Superior temporal gyrus (tissue), 1 donor: ENCODE results near the gene MYBBP1A.
A peak's percentile ranks its signal among the peaks of the same experiment; 100 is the strongest.

Source experiments
- DNase-seq: peaks from one replicate; pipeline ENCODE4 v3.0.0-alpha.2; 2016; ENCODE audit errors: extremely low spot score

Gene MYBBP1A

DNA sequence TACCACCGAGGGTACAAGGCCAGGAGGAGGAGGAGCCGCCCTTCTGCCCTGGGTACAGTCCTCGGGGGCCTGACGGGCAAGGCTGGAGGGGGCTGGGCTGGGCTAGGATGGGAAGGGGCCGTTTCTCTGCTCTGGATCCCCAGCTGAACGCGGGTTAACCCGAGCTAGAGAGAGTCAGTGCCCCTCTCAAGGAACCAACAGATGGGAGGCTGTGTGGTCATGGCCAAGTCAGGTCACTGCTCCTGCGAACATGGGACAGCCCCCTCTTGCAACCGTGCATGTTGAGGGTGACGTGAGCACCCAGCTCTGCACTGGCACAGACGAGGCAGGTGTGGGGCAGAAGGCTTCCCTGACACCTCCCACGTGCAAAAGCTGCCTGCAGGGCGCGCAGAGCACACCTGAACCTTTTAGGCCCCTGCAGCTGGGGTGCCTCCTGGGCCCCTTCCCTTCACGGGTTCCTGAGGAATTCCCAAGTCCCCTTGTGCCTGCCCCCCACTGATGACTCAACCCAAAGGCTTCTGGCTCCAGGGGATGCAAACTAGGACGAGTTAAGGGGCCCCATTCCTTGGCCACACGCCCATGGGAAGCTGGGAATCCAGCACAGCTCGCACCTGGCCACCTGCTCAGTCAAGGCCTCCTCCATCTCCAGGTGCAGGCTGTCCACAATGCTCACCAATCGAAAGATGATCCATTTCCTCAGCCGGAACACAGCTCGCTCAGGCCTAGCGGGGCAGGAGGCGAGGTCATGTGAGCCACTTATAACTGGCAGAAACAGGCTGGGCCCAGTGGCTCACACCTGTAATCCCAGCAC, 6.3 kb downstream of the MYBBP1A start:
- DNase-seq, result no peak

DNA sequence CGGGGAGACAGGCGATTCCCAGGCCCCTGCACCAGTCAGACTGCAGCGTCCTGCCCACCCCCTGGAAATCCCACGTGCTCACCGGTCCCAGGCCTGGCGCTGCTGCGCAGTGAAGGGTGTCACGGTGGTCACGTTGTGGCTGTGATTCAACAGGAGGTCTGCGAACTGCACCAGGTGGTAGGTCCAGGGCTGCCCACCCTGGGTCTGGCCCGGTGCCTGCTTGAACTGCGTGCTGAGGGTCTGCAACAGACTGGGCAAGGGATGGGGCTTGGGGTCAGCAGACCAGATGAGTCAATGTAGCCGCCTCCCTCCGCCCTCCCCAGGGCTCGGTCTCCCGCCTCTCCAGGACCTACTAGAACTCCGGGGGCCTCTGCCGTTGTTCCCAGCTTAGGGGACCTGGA, 7.1 kb downstream of the MYBBP1A start:
- no peak for DNase-seq

DNA sequence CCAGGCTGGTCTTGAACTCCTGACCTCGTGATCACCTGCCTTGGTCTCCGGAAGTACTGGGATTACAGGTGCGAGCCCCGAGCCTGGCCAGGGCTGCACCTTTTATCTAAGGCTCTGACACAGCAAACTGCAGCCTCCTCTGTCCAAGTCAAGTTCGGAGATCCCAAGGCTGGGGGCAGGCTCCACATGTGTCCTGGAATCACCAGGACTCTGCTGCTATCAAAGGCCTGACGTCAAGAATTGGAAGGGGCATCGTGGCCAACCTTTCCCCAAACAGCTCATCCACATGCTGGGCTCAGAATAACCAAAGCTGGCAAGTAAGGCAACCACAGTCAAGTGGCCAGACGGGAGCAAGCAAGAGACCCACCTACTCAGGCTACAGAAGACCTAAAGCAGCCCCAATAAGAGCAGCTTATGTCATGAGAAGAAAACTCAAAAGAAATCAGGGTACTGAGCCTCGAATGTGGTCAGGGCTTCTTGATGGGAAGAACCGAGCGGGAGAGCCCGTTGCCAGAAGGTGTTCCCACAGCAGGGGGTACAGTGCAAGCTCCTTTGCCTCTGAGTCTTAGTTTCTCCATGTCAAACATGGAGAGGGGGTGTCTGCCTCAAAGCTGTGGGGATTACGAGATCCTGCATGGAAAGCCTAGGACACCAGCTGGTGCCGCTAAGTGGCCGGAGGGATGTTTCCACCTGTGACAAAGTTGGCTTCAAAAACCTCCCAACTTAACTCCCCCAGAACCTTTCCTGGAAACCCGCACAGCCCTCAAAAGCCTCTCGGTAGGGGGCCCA, 7.9 kb downstream of the MYBBP1A start:
- no peak for DNase-seq

DNA sequence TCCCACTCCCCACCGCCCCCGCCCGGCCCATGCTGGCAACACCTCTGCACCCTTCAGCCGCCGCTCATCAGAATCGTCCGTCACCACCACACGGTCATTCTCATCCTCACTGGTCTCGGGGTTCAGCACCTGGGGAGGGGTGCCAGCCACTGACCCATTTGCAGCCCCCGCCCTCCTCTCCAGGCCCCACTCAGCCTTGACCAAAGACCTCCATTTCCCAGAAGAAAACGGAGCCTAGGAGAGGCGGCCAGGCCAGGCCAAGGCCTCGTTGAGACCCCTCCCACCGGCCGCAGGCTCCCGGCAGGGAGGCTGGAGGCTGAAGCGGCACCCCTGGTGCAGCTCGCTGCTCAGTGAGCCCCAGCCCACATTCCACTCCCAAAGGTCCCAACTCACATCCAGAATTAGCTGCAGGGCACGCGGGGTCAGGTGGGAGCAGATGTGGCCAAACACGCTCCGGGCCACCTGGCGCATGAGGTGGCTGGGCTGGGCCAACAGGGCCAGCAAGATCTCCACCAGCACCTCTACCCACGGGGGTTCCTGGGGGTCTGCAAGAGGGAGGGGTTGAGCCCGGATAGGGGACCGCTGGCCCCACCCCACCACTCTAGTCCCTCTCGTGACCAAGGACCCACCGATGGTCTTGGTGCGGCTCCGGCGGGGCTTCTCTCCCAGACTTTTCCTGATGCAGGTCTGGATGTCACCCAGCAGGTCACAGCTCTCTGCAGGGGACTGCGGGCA, 9.8 kb downstream of the MYBBP1A start:
- no peak for DNase-seq

DNA sequence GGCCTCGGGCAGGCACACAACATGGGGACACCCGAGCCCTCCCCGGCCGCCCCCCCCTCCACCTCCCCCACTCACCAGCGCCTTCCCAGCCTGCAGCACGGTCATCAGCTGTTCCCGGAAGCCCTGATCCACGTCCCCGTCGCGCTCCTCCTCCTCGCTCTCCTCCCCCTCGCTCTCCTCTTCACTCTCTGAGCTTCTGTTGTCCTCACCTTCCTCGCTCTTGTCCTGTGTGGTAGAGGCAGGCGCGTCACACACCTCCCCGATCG, 10.3 kb downstream of the MYBBP1A start:
- DNase-seq, result no peak

DNA sequence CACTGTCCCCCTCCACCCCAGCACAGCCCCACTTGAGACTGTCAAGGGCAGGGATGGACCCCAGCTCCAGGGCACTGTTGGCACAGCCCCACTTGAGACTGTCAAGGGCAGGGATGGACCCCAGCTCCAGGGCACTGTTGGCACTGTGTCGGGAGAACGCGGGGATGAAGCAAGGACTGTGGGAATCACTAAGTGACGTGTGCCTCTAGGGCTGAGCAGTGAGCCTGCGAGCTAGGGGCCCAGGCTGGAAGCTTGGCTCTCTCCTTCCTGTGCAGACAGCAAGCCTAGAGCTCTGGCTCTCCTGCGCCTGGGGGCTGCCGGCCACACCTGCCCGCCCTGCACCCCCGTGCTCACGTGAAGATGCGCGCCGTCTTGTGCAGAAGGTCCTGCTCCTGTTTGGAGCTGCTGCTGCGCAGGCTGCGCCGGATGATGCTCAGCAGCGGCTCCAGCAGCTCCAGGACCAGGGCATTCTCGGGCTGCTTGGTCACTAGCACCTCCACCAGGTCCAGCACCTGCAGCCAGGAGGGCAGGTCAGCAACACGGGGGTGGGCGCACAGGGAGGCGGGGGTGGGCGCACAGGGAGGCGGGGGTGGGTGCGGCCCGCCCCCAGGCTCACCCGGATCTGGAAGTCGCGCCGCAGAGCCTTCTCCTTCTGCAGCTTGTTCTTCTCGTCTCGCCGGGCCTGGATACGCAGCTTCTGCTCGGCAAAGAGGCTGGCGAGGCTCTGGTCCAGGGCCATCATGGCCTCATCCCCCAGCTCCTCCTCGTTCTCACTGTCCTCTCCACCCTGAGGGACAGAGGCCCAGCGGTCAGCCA, 10.8 kb downstream of the MYBBP1A start:
- no peak for DNase-seq

DNA sequence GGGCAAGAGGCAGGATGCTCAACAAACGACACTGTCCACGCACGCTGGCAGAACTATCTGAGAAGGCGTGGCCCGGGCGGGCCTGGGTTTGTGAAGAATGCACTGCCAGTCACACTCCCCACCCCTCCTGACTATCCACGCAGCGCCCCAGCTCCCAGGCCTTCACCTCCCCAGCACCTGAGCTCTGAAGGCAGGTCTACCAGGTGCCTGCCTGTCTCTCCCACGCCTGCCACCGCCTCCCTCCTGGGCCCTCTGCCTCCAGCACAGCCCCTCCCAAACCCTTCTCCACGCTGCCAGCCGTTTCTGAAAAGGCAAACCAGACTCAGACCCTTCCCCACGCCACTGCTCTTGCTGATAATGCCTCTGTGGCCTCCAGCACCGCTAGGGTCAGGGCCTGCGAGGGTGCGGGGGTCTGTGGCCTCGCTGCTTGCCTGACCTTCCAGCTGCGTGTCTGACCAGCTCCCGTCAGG, 11.6 kb downstream of the MYBBP1A start:
- no peak for DNase-seq

DNA sequence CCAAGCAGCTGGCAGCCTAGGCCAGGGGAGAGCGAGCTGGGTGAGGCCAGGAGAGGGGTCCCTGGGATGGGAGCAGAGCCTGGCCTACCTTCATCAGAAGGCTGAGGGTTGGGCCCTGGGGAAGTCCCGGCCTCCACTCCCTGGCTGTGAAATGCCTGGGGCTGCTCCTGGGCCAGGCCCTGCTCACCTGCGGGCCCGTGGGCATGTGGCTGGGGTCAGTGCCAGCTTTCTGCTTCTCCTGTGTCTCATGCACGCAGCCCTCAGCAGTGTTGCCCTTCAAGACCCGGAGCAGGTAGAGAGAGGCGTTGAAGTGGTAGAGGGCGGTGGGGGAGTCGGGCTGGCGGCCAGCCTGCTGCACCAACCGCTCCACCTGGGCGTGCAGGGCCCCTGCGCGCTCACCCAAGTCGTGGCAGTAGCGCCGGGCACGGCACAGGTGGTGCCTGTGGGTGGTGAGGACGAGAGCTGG, 12.4 kb downstream of the MYBBP1A start:
- DNase-seq, result no peak

DNA sequence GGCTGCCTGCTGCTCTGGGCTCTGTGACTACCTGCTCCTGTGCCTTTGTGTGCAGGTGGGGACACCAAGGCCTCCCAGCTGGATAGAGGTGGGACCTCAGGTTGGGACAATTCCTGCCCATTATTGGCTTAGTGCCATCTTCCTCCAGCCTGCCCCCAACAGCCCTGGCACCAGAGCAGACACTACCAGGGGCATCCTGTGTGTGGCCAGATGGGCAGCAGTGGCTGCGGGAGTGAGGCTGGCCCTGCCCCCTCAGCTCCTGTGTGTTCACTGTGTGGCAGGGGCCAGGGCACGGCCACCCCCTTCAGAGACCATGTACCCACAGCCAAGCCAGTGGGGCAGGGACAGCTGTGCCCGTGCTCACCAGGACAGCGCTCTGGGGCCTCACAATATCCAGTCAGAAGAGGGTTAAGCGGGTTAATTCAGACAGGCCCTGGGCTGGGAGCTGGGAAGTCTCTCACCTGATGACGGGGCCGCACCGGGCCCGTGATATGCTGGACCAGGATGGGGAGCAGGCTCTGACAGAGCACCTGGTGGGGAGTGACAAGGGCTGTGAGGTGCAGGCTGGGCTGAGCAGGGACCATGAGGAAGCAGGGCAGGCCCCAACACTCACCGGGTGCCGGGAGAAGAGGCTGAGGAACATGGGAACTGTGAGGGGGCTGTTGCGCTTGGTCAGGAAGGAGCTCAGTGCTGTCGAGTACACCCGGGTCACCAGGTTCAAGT, 13.0 kb downstream of the MYBBP1A start:
- no peak for DNase-seq

DNA sequence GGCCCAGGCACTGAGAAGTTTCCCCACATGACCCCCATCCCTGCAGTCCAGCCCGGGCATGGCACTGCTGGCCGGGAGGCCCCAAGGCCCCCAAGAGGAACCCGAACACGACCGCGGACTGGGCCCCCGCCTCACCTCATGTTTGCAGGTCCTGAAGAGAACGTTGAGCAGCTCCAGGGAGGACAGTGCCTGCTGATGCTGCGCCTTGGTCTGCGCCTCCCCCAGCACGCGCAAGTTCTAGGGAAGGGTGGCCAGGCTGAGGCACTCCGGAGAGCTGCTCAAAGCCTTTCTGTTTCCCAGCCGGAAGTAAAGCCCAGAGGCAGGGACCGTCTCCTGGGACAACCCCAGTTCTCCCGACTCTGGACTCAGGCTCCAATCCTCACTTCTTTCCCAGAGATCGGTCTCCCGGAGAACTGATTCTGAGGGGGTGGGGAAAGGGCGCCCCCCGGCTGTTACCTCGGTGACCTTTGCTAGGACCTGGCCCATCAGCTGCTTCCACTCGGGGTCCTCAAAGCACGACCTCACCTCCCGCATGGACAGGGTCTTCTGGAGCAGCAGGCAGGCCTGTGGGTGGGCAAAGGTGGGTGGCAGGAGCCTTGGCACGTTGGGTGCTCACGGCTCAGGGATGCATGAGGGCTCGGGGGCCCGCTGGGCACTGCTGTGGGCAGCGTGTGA, 13.7 kb downstream of the MYBBP1A start:
- no peak for DNase-seq

DNA sequence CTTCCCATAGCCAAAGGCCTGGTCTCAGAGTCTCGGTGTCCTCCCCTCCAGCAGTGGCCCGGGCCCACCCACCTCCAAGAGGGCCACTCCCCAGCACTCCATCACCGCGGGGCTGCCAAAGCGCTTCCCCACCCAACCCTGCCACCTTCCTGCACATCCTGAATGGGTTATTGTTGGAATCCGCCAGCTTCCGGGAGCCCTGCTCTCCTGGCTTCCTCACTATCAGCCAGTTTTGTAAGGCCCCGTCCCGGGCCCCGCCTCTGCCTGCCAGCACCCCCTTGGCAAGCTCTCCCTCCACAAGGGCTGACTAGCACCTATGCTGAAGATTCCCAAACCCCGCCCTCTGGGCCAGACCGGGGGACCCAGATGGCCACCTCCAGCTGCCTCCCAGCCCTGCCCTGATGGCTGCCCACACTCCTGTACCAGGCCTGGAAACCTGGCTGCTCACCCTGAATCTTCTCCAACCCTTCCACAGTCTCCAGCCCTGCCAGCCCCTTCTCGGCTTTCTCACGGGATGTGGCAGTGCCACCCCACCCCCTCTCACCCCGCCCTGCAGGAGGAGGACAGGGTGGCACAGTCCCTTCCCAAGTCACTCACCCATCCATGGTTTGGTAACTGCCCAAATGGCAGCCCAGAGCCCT, 14.4 kb downstream of the MYBBP1A start:
- no peak for DNase-seq

DNA sequence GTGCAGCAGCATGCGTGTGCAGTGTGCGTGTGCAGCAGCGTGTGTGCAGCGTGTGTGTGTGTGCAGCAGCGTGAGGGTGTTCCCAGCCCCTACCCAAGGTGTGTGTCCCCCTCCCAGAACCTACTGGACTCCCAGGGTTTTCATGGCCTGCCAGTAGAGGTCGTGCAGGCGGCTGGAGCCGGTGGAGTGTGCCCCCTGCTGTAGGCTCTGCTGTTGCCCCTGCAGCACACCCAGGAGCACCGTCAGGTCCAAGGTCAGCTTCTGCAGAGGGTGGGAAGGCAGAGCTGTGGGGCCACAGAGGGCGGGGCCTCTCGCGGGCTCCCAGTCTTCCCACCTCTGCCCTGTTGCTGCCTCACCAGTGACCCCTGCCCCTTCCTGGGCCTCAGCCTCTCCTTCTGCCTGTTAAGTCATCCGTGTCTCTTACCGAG, 14.9 kb downstream of the MYBBP1A start:
- no peak for DNase-seq

DNA sequence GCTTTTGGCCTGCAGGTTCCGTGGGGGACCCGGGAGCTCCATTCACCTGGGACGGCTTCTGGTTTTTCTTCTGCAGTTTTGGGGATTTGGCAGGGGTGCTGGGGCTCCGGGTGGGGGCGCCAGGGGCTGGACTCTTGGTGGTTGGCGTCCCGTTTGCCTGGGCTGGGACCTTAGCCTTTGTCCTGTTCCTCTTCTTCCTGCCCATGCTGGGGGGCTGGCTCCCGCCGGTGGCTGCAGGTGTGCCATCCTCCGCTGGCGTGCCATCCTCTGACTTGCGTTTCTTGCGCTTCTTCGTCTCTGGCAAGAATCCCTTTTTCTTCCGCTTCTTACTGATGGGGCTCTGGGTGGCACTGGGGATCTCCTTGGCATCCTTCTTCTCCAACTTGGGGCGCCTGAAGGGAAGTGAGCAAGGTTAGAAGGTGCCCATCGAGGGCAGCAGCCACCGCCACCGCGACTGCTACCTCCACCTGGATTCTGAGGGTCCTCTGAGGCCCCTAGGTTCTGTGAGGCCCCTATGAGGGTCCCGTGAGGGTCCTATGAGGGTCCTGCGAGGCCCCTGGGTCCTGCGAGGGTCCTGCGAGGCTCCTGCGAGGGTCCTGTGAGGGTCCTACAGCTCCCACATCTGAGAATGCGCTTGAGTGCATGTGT, 15.5 kb downstream of the MYBBP1A start:
- DNase-seq, result no peak

DNA sequence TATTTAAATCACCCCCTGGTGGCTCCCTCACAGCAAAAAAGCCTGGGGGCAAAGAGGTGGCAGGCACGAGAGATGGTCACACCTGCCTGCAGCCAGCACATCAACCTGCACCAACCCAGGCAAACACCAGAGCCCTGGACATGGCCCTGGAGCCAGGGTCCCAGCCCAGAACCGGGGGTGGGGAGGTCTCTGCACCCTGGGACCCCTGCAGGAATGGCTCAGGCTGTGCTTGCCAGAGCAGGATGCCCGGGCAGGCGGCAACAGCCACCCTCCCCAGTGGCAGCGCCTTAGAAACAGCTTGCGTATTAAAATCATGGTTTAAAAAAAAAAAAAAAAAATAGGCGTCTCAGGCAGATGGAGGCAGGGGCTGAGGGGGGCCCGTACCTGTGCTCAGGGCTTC, 16.2 kb downstream of the MYBBP1A start:
- DNase-seq, result no peak

DNA sequence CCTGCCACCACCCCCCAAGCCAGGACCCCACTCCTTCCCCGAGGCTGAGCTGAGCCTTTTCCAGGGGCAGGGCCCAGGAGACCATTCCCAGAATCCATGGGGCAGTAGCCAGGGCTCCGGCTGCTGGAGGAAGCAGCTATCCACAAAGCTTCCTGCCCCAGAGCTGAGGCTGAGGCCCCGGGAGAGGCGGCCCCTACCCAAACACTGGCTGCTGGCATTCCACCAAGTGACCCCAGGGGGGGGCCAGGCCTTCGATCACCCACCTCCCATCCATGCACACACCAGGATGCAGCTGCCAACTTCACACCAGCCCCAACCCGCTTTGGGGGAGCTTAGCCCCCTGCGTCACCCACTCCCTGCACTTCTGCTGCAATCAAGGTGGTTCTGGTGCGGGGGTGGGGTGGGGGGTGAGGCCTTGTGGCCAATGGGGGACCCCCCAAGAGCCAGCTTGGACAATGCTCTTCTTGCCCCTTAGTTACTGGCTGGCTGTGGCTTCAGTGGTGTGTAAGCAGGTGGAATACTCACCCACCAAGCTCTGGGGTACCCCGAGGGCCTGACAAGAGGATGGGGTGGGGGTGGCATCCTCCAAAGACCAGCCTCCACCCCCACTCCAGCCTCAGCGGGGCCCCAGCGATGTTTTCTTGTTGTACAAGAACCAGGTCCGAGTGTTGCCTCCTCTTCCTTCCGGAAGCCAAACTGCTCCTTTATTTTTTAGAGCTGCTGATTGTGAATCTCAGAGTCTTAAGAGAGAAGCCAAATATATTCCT, 16.8 kb downstream of the MYBBP1A start:
- DNase-seq, result no peak

DNA sequence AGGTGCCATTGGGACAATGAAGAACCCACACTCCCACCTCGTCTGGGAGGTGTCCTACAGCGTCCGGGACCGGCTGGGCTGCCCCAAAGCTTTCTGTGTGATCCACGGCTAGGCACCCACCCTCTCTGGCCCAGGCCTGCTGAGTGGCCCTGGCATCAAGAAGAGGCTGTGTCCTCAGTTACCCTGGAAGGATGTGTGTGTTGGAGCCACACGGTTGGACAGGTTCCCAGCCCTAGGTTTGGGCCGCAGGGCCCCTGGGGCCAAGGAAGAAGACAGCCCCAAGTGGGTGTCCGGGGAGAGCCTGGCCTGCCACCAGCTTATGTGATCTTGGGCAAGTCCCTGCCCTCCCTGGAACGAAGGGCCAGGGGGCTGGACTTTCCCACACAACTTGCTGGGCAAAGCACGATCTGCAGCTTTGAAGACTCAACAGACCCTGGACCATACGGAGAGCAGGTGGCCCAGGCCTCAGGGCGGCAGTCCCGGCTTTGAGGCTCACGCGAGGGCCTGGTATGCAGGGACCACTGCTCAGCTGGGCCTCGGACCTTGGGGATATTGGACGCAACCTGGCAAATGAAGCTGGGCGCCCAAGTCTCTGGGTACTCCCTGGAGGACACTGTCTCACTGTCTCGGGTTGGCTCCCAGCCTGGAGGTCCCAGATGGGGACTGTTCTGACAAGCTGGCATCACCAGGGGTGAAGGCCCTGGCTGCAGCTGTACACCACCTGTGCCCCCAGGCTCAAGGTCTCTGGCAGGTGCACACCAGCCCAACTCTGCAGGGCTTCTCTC, 17.5 kb downstream of the MYBBP1A start:
- DNase-seq, result peak; percentile 84

DNA sequence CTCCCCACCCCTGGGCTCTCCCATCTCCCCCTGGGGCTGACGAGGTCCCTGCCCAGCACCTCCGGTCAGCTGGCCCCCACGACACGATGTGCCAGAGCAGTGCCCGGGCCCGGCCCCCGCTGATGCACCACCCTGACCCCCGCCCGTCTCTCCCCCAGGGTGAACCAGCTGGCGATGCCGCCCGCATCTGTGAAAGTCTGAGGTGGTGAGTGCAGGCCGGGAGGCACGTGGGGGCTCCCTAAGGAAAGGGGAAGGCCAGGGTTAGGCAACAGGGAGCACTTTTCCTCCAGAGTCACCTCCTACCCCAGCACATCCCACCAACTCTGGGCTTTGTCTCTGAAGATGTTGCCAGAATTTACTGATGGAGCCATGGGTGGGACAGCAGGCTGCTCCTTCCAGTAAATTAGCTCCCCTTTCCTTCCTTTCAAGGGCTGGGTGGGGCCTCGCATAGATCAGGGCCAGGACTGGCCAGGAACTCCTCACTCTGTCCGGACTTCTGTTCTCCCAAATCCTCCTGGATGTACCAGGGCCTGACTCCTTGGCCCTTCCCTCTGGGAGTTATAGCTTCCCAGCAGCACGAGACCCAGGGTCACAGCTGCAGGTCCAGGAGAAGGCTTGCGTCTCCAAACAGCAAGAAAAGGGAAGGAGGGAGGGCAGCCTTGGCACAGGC, 18.3 kb downstream of the MYBBP1A start:
- DNase-seq, result no peak
